Epidermal melanocyte (primary cell): ENCODE measurements around the gene CD274.
"Not testable (repeated sequence)": the region's sequence is repeated elsewhere in the genome, so short reads cannot be mapped to it uniquely, and the experiment has no call there.

ENCODE experiments used
- DNase-seq: peaks from one replicate; pipeline ENCODE4 v3.0.0; 2011; ENCODE audit warnings: low spot score; ENCODE audit not compliant: insufficient read length

The CD274 gene

DNA sequence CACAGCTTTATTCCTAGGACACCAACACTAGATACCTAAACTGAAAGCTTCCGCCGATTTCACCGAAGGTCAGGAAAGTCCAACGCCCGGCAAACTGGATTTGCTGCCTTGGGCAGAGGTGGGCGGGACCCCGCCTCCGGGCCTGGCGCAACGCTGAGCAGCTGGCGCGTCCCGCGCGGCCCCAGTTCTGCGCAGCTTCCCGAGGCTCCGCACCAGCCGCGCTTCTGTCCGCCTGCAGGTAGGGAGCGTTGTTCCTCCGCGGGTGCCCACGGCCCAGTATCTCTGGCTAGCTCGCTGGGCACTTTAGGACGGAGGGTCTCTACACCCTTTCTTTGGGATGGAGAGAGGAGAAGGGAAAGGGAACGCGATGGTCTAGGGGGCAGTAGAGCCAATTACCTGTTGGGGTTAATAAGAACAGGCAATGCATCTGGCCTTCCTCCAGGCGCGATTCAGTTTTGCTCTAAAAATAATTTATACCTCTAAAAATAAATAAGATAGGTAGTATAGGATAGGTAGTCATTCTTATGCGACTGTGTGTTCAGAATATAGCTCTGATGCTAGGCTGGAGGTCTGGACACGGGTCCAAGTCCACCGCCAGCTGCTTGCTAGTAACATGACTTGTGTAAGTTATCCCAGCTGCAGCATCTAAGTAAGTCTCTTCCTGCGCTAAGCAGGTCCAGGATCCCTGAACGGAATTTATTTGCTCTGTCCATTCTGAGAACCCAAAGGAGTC is at the start of gene CD274:
TSS of gene CD274 (plus strand) at position 184 of the 733 bp plus-strand sequence. CDS start 5,572 bp downstream, outside the sequence.
- peak; percentile 42 for DNase-seq

DNA sequence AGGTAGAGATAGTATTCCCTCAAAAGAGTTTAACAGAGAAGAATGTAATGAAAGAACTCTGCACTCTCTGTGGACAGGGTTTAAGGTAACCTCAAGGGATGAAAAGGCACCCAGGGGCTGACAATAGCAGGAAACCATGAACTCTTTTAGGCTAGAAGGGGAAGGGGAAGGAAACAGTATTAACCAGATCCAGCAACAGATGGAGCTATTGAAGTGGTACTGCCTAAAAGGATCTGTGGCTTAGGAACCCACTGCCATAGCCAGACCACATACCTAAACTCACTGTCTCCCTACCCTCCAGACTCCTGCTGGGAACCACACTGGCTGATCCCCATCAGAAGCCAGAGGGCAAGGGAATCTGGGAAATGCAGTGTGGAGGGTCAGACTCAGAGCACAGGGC is 48.1 kb upstream of the CD274 start:
- no peak for DNase-seq

DNA sequence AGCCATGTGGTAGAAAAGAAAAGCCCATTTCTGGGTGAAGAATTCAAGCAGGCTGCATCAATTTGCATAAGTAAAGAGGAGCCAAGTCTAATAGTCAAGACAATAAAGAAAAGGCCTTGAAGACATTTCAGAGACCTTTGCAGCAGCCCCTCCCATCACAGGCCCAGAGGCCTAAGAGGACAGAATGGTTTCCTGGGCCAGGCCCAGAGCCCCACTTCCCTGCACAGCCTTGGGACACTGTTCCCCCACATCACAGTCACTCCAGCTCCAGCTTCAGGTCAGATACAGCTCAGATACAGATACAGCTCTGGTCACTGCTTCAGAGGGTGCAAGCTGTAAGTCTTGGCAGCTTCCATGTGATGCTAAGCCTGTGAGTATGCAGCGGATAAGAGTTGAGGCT is 41.7 kb upstream of the CD274 start:
- no peak for DNase-seq

DNA sequence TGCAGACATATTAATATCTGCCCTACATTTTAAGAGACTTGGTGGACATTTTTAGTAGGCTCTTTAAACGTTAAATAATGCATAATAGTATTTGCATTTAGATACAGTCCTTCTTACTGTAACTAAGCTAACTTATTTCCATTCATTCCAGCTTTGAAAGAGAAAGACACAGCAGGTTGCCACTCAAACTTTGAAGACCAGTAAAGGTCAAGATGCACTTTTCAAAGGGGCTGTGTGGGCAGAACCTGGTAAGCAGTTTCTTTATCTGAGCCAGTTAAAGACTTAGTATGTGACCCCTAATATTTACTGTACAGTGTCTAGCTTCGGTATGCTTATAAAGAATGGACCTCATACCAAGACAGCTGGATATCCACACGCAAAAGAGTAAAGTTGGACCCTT is 33.4 kb upstream of the CD274 start:
- DNase-seq: no peak

DNA sequence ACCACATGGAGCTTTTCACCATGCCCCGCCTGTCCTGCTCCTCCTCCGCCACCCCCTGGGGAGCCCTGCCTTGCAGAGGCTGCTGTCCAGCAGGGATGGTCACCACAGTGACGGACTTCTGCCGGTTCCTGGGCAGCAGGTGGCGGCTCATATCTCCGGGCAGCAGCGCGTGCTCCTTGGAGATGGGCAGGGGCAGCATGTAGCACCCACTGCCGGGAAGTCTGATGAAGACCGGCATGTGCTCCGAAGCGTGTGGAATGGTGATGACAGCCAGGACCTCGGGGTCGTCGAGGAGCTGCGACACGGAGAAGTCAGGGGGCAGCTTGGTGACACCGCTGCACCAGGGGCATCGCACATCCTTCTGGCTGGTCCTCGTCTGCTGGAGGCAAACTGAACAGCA is 31.9 kb upstream of the CD274 start:
- DNase-seq: no peak

DNA sequence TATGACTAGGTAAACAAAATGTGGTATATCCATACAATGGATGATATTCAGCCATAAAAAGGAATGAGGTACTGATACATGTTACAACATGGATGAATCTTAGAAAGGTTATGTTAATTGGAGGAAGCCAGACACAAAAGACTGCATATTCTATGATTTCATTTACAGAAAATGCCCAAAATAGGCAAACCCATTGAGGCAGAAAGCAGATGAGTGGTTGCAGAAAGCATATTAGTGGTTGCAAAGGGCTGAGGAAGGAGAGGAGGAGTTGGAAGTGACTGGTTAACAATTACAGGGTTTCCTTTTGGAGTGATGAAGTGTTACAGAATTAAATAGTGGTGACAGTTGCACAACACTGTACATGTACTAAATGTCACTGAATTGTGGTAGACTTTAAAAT is 30.4 kb upstream of the CD274 start:
- no peak for DNase-seq

DNA sequence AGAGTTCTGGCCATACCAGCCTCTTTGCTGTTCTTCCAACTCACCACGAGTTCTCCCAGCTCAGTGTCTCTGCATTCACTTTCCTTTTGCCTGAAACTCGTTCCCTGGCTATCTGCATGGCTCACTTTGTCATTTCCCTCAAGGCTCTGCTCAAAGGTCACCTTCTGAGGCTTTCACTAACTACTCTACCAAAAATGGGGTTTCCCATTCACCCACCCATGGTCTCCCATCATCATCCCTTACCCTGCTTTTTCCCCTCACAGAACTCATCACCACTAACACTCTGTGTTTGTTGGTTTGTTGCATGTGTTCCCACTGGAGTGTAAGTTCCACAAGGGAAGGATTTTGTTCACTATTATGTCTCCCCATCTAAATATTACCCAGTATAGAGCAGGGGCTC is 29.2 kb upstream of the CD274 start:
- no peak for DNase-seq

DNA sequence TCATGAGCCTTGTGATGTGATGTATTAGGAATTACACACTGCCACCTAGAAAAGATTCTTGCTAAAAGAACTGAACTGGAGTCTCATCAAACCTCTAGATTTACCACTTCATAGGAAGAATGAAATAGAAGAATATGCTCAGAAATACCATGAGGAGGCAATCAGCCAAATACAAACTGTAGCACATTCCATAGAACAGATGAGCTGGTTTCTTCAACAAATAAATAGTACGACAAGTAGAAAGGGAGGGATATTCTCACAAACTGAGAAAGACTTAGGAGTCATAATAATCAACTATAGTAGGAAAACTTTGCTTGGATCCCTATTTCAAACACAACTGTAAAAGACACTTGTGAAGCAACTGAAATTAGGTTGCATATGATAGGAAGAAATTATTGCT is 28.1 kb upstream of the CD274 start:
- no peak for DNase-seq

DNA sequence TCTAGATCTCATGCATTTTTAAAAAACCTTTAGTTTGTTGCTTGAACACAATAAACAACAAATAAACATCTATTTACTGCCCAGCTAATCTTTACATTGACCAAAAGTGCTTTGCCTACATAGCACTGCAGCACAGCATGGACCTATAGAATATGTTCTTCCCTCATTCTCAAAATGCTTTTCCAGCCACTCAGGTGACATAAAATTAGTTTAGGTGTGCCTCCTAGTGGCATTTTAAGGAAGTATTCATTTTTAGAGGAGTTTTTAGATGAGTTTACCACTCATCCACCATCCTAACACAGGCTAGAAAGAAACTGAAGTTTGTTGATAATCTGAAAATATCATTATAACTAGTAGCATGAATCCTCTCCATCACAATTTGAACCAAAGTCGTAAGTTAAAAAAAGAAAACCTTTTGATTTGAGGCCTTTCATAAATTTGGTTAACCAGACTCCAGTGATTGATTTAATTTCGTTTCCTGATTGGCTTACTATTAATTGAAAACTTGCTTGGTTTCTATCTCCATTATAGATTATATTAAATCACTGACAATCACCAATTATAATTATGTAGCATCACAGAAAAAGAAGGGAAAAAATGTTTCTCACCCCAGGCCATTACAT is 25.2 kb upstream of the CD274 start:
- DNase-seq: no peak

DNA sequence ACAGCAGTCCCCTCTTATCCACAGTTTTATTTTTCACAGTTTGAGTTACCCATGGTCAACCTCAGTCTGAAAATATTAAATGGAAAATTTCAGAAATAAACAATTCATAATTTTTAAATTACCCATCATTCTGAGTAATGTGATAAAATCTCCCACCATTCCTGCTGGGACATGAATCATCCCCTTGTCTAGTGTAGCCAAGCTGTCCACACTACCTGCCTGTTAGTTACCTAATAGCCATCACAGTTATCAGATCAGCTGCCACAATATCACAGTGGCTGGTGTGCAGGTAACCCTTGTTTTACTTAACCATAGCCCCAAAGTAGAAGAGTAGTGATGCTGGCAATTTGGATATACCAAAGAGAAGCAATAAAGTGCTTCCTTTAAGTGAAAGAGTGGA is 23.3 kb upstream of the CD274 start:
- no peak for DNase-seq

DNA sequence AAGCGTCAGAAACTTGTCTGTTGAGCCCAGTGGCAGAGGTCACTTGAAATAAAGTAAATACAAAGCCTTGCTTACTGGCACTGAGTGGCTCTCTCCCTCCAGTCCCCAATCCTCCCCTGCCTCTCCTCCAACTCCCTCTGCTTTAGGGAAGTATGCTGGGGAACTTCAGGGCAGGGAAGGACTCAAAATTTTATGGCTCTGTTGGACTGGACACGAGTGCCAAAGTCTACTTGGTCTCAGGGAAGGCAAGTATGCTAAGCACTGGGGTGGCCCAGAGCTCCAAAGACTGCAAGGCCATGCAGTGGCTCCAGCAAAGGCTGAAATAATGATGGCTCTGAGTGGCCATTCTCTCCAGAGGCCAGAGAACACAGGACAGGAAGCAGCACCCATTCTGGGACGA is 22.2 kb upstream of the CD274 start:
- no peak for DNase-seq

DNA sequence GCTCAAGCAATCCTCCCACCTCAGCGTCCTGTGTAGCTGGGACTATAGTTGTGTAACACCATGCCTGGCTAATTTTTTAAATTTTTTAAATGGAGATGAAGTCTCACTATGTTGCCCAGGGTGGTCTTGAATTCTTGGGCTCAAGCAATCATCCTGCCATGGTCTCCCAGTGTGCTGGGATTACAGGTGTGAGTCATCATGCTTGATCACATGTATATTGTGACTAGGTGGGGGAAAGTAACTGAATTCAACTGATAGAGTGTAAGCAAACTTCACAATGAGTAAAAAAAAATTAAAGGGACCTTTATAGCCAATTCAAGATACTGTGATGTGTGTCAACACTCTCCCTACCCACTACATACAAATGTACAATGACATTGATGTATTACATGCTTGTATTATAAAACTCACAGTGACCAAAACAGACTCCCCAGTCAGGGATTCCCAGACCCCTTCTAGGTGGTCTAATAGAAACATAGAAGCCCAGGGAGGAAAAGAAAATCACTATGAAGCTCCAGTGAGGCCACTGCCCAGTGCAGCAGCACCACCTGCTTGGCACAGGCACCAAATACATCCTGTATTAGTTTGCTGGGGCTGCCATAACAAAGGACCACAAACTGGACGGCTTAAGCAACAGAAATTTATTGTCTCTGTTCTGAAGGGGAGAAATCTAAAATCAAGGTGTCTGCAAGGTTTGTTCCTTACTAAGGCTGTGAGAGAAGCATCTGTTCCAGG is 21.4 kb upstream of the CD274 start:
- no peak for DNase-seq

DNA sequence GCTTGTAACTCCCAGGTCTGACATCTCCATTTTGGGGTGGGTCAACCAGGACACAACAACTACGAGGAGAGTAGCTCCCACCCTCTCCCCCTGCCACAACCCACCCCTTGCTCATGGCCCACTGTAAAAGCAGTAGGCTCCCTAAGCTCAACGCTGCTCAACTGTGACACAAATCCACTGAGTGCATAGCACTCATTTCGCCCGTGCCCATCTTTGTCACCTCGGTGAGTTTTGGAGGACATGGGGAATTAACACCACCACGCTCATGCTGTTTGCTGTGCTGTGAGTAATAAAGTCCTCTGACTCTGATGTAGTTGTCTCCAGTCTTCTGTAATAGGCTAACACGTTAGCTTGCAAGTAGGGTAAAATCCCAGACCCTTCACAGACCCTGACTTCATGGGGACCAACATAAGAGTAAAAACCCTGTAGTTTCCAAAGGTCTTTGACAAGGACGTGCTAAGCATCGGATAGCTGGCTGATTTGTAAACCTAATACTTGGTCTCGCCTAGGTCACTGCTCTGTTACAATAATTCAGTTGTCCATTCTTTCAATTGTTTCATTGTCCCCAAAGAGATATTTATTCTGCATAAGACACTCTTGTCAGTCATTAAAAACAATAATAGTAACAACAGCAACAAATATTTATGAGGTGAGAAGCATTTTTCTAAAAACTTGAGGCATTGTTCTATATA is 20.3 kb upstream of the CD274 start:
- DNase-seq: no peak

DNA sequence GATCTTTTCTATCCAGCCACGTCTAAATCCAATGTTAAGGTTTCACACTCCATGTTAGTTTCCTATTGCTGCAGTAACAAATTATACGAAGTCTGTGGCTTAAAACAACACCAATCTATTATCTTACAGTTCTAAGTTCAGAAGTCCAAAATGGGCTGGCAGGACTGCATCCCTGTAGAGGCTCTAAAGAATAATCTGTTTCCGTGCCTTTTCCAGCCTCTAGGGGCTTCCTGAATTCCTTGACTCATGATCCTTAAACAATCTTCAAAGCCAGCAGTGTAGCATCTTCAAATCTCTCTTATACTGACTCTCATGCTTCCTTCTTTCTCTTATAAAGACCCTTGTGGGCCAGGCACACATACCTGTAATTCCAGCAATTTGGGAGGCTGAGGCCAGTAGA is 19.4 kb upstream of the CD274 start:
- DNase-seq: no peak

DNA sequence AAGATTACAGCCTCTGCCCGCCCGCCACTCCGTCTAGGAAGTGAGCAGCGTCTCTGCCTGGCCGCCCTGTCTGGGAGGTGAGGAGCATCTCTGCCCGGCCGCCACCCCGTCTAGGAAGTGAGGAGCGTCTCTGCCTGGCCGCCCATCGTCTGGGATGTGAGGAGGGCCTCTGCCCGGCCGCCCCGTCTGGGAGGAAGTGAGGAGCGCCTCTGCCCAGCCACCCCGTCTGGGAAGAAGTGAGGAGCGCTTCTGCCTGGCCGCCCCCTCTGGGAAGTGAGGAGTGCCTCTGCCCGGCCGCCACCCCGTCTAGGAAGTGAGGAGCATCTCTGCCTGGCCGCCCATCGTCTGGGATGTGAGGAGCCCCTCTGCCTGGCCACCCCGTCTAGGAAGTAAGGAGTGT is 17.5 kb upstream of the CD274 start:
- DNase-seq: not testable (repeated sequence)

DNA sequence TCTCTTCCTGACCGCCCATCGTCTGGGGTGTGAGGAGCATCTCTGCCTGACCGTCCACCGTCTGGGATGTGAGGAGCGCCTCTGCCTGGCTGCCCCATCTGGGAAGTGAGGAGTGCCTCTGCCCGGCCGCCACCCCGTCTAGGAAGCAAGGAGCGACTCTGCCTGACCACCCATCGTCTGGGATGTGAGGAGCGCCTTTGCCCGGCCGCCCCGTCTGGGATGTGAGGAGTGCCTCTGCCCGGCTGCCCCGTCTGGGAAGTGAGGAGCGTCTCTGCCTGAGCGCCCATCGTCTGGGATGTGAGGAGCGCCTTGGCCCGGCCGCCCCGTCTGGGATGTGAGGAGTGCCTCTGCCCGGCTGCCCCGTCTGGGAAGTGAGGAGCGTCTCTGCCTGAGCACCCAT is 17.0 kb upstream of the CD274 start:
- not testable (repeated sequence) for DNase-seq

DNA sequence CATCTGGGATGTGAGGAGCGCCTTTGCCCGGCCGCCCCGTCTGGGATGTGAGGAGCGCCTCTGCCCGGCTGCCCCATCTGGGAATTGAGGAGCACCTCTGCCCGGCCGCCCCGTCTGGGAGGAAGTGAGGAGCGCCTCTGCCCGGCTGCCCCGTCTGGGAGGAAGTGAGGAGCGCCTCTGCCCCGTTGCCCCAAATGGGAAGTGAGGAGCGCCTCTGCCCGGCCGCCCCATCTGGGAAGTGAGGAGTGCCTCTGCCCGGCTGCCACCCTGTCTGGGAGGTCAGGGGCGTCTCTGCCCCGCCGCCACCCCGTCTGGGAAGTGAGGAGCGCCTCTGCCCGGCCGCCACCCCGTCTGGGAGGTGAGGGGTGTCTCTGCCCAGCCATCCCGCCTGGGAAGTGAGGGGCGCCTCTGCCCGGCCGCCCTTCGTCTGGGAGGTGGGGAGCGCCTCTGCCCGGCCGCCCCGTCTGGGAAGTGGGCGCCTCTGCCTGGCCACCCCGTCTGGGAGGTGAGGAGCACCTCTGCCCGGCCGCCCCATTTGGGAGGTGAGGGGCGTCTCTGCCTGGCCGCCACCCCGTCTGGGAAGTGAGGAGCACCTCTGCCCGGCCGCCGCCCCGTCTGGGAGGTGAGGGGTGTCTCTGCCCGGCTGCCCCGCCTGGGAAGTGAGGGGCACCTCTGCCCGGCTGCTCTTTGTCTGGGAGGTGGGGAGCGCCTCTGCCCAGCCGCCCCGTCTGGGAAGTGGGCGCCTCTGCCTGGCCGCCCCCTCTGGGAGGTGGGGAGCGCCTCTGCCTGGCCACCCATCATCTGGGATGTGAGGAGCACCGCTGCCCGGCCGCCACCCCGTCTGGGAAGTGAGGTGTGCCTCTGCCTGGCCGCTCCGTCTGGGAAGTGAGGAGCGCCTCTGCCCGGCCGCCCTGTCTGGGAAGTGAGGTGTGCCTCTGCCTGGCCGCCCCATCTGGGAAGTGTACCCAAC is 16.2 kb upstream of the CD274 start:
- not testable (repeated sequence) for DNase-seq

DNA sequence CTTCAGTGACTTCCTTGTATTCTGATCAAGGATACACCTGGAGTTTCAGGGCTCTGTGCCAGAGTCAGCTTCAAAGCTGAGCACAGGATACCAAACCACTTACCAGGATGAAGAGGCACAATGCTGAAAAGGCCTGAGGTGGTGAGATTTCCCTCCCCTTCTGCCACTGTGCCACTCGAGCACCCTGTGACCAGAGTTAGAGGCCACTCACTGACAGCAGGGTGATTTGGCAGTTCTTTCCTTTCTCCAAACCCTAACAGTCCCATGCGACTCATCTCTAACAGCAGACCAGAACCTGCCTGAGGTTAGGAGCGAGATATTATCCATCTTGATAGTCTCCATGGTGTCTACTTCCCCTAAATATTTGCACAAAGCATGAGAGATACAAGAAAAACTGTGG is 14.4 kb upstream of the CD274 start:
- DNase-seq: no peak

DNA sequence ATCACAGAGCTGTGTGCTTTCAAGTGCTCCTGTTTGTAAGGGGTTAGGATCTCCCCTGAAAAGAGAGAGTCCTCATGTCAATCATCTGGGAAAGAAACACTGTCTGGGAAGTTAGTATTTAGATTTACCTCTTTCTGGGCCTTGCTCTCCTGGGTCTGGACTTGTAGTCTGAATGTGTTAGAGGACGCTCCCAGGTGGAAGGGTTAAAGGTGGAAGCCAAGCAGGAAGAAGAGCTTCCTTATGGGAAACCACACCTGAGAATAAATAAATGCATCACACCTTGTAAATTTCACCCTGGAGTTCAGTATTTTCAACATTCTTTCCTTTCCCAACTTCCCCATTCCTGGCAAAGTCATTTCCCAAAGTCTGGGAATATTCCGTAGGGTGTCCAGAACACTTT is 13.9 kb upstream of the CD274 start:
- no peak for DNase-seq

DNA sequence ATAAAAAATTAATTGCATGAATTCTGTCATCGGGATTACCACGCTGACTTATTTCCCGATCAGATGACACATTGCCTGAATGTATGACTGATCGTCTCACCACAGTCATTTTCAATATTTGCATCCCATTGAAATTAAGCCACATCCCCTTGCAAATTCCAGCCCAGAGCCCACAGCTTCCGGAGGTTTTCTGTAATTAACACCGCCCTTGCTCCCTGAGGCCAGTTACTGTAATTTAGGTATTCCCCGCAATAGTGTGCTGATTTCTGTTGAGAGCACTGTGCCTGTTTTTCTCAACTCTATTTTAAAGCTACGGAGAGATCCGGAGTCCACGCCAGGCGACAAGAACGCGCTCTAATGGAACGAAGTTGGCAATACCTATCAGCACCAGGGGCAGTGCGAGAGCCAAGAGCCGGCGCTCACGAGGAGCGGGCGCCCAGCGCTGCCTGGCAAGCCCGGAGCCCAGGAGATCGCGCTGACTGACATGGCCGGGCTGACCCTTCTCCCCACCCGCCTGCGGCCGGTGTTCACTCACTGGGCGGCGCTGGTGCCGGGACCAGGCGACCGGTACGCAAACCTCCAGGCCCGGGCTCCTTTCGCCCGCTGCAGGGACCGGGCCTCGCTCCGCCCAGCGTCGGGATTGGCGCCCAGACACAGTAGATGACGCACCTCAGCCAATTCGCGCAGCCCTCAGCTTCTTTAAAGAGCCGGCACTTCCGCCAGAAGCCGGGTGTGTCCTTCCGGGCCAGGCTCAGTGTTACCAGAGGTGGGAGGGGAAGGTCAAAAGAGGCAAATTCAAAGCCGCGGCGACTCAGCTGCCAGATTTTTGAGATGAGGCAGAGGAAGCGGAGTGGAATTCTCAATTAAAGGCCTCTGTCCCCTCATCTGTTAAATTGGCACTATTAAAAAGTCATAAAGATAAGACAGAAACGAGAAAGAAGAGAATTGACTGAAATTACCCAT is 12.8 kb upstream of the CD274 start, which contains the start of gene PLGRKT:
TSS of gene PLGRKT (minus strand) at position 672 of the 963 bp plus-strand sequence. CDS start 5,948 bp downstream, outside the sequence.
- peak; percentile 42 for DNase-seq
